Measurements from ENCODE around the gene MYO1D.
"Not testable (repeated sequence)": the region's sequence is repeated elsewhere in the genome, so short reads cannot be mapped to it uniquely, and the experiment has no call there.

The MYO1D gene

GRCh38 chr17:32896647-32897258, 19.8 kb upstream of the MYO1D start:
- DNase-seq (ENCODE audit: low spot score) (no peak), FAIRE-seq (no peak)

GRCh38 chr17:32894245-32894644, 17.3 kb upstream of the MYO1D start:
- DNase-seq (ENCODE audit: low spot score) (no peak), FAIRE-seq (no peak)

- DNase-seq (ENCODE audit: low spot score); FAIRE-seq: not testable (repeated sequence)
Observed at GRCh38 chr17:32887410-32887809, 10.5 kb upstream of the MYO1D start.

DNA sequence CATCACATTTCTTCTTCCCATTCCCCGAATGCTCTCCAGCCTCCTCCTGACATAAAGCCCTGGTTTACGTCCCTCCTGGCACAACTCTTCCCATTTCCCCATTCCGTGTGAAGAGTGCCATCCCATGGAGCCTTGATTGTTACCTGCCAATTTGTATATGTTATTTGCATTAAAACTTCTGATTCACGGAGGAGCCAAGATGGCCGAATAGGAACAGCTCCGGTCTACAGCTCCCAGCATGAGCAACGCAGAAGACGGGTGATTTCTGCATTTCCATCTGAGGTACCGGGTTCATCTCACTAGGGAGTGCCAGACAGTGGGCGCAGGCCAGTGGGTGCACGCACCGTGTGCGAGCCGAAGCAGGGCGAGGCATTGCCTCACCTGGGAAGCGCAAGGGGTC, 10.0 kb upstream of the MYO1D start:
- FAIRE-seq; DNase-seq (ENCODE audit: low spot score): not testable (repeated sequence)

DNA sequence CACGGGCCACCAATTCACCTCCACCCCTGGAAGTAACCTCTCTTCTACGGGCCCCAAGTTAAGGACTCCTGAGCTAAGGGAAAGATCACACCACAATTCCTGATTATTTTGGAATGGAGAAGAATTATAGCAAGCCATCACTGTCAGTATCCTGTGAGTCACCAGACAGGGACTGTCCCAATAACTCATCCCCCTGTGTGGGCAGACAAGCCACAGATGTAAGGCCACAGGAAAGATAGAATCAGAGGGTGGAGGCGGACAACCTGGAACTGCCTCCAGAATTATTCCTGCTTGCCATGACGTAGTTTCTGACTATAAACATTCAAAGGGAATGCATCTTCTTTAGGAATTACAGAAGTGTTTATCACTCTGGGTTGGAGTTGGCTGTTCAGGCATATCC, 5.8 kb upstream of the MYO1D start:
- DNase-seq (ENCODE audit: low spot score), result peak; percentile 26
- FAIRE-seq, result no peak

- no peak for FAIRE-seq
- DNase-seq (ENCODE audit: low spot score), result no peak
Observed at GRCh38 chr17:32882029-32882428, 5.1 kb upstream of the MYO1D start.

DNA sequence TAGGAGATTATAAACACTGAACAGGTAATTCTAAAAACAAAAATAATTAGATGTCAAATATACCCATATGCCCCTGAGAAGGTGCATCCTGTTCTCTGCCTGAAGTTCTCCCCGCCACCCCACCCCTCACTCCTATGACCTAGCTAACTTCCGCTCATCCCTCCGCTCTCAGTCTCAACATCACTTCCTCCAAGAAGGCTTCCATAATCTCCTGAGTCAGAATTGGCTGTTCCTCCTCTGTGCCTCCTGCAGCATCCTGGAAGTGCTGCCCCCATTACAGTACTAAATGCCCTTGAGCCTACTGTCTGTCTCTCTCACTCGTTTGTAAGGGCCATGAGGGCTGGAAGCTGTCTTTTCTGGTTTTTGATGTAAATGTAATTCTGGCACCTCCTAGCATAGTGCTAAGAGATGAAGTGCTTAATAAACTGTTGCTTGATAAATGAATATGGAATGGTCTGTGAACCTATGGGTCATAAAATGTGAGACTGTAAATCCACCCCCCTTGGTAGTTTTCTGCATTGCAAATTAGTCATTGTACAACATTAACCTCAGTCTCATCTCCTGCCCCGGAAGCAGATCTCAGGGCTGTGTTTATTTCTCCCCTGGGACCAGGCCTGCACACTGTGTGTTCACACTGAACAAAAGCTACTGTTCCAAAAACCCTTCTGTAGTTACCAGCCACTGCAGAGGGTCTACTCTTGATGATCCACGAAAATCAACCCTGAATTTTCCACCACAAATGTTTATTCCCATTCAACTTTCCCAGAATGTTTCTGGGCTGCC, 3.9 kb upstream of the MYO1D start:
- FAIRE-seq, result no peak
- no peak for DNase-seq (ENCODE audit: low spot score)

- no peak for FAIRE-seq
- no peak for DNase-seq (ENCODE audit: low spot score)
Observed at GRCh38 chr17:32879134-32879533, 2.2 kb upstream of the MYO1D start.

- DNase-seq (ENCODE audit: low spot score) (no peak), FAIRE-seq (no peak)
Observed at GRCh38 chr17:32878211-32878610, 1.3 kb upstream of the MYO1D start.

DNA sequence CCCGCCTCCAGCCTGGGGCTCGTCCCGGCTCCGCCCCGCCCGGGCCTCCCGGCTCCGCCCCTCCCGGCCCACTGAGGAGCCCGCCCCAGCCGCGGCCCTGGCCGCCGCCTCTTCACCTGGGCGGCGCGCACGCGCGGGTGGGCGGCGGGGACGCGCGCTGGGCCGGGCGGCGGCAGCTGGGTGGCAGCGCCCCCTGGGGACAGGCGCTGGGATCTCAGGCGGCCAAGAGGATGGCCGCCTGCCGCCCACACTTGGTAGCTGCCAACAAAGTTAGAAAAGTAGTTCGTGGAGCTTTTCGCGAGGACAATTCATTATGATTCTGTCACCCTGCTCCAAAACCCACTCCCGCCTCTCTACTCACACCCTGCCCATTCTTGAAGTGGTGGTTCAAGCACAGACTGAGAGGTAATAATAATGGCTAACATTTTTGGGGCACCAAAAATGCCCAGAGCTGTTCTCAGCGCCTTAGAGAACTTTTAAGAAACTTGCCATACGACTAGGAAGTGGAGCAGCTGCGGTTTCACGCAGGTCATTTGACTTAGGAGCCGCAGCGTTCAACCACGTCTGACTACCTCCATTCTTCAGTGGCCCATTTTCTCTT, 340 bp upstream of the MYO1D start:
- DNase-seq (ENCODE audit: low spot score) (peak; percentile 97), FAIRE-seq (peak; percentile 76)

DNA sequence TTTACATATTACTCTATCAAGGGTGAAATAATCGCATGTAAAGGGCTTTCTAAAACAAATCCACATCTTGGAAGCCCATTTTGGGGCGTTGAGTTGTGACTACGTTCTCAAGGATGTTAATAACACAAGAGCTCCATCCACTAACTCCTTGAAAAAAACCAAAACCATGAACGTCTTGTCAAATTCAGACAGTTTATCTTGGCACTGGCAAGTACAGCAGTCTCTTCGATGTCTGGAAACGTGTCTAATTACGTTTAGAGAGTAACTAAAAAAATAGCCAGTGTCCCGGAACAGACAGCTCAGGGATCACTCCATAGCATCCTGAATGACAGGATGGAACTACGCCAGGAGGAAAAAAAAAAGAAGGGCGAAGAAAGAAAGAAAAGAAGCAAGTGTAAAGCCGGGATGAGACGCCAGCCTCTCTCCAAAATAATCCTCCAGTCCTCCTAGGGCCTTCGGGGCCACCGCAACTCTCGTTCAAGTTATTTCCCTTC, 954 bp downstream of the MYO1D start:
- FAIRE-seq, result no peak
- no peak for DNase-seq (ENCODE audit: low spot score)

GRCh38 chr17:32875230-32875917, 1.6 kb downstream of the MYO1D start:
- DNase-seq (ENCODE audit: low spot score) (no peak), FAIRE-seq (no peak)

DNA sequence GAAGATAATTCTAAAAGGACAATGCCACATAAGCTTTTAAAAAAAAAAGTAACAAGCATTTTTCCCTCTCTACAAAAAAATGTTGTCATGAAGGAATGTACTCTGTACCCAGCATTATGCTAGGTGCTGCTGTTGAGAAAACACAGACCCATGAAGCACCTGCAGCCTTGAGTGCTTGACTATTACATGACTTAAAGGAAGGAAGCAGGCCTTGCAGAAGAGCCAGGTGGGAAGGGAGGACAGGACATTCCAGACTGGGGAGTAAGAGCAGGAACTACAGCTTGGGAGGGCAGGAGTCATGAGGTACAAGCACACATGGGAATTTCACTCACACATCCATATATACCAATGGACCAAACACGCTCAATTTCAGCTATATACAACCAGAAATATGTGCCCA, 3.8 kb downstream of the MYO1D start:
- DNase-seq (ENCODE audit: low spot score) (no peak), FAIRE-seq (no peak)

- no peak for FAIRE-seq
- no peak for DNase-seq (ENCODE audit: low spot score)
Observed at GRCh38 chr17:32871746-32872145, 5.2 kb downstream of the MYO1D start.

DNA sequence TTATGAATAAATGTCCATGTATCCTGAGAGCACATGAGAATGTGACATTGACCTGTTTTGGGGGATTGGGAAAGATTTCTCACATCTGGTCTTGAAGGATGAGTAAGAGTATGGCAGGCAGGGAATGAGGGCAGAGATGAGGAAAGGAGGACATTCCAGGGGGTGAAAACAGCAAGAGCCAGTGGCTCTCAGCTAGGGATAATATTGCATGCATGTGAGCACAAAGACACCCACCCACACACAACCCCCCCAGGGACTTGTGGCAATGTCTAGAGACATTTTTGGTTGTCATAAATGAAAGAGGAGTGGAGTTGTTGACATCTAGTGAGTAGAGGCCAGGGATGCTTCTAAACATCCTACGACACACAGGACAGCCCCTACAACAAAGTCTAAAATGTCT, 6.0 kb downstream of the MYO1D start:
- no peak for DNase-seq (ENCODE audit: low spot score)
- FAIRE-seq, result no peak

DNA sequence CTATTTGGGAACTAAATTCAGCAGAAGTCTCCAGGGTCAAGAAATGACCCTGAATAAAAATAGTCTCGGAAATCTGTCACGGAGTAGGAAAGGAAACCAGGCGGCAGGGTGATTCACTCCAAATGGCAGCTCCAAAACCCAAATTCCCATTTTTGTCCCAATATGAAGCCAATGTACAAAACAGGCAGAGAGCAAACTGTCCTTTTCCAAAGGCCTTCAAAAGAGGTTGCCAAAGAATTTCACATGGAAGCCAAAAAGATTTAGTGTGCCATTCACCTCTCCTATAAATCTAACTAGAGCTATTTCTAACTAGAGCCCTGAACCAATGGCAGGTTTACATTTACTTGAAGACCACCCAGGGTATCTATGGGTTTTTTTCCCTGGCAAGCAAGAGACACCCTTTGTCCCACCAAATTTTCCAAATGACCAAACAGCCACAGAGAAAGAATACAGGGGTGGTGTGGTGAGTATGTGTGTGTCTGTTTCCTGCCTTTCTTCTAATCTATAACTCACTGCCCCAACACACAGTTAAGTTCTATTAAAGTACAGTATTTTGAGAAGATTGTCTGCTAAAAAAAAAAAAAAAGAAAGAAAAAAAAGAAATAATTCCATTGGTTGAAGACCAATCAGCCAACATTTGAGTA, 6.8 kb downstream of the MYO1D start:
- DNase-seq (ENCODE audit: low spot score), result no peak

GRCh38 chr17:32869345-32870026, 7.4 kb downstream of the MYO1D start:
- DNase-seq (ENCODE audit: low spot score) (no peak), FAIRE-seq (no peak)

More for the DNA sequence above, 6.8 kb downstream of the MYO1D start:
- no peak for FAIRE-seq

DNA sequence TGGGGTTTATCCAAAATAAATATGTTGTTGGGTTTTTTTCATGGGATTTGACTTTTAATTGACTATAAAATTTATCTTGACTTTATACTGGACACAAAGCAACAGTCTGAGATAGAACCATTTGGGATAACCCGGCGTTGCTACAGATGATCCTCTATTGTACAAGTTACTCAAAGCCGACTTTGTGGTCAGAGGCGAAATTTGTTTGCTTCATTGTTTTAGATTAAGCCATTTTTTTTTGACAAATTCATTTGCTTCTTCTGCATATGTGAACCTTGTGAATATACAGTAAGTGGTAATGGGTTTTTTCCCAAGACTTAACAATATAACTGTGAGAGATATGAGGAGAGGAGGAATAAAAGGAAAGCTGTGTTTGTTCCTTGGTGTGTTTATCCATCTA, 11.8 kb downstream of the MYO1D start:
- DNase-seq (ENCODE audit: low spot score), result no peak
- FAIRE-seq, result no peak

DNA sequence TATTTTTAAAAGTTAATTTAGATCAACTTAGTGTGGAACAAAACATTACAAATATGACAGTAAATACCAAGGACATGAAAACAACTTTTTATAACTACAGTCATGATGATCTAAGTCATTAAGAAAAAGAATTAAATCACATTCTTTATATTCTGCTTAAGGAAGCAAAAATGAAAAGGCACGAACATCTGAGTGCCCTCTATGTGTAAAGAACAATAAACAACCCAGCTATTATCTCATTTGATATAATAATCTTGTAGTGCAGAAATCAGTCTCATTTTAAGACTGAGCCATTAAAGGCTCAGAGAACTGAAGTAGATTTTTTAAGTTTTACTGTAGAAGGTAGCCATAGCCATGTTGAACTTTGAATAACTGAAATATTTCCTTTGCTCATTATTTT, 13.4 kb downstream of the MYO1D start:
- no peak for DNase-seq (ENCODE audit: low spot score)
- FAIRE-seq, result no peak

- FAIRE-seq (no peak), DNase-seq (ENCODE audit: low spot score) (no peak)
Observed at GRCh38 chr17:32862940-32863339, 14.0 kb downstream of the MYO1D start.

- DNase-seq (ENCODE audit: low spot score) (no peak), FAIRE-seq (no peak)
Observed at GRCh38 chr17:32861981-32862380, 14.9 kb downstream of the MYO1D start.

All from urothelium cell line (cell line).